ENCODE data around the gene EPN1.

GRCh38 chr19:55702131-55702627 is 27.2 kb downstream of the EPN1 start:
- no peak for TF ChIP-seq CTCF (IDR thresholded peaks at IDR 0.05)
- TF ChIP-seq POLR2A (IDR thresholded peaks at IDR 0.05): no peak
